ENCODE data around the gene PRAMEF1.

GRCh38 chr1:12762766-12763165, 28.4 kb upstream of the PRAMEF1 start:
- TF ChIP-seq MAFF (IDR thresholded peaks at IDR 0.05; ENCODE audit: low read depth, low read length) (no peak), PITX1 (CRISPR knock-in tag; IDR thresholded peaks at IDR 0.05) (no peak), EZH2 (conservative IDR thresholded peaks at IDR 0.05; ENCODE audit: low read depth, low read length) (no peak), CTCF (CRISPR knock-in tag; IDR thresholded peaks at IDR 0.05) (no peak), FOXP4 (CRISPR knock-in tag; IDR thresholded peaks at IDR 0.05) (no peak), ZFP36 (IDR thresholded peaks at IDR 0.05; ENCODE audit: borderline replicate concordance, low read depth, low read length, partially characterized antibody) (no peak), POLR2A (IDR thresholded peaks at IDR 0.05; ENCODE audit: insufficient read depth in 1 of 2, low read depth in 2 of 2, low read length in 2 of 2) (no peak), SIN3B (IDR thresholded peaks at IDR 0.05; ENCODE audit: low read length) (no peak), FOXM1 (CRISPR knock-in tag; IDR thresholded peaks at IDR 0.05) (no peak), REST (IDR thresholded peaks at IDR 0.05; ENCODE audit: borderline replicate concordance in 1 of 2, low read depth in 1 of 2, low read length in 2 of 2) (no peak), ZNF232 (CRISPR knock-in tag; IDR thresholded peaks at IDR 0.05; ENCODE audit: borderline replicate concordance) (no peak), KDM4B (CRISPR knock-in tag; IDR thresholded peaks at IDR 0.05) (no peak)
- TF ChIP-seq, protein P1, sequence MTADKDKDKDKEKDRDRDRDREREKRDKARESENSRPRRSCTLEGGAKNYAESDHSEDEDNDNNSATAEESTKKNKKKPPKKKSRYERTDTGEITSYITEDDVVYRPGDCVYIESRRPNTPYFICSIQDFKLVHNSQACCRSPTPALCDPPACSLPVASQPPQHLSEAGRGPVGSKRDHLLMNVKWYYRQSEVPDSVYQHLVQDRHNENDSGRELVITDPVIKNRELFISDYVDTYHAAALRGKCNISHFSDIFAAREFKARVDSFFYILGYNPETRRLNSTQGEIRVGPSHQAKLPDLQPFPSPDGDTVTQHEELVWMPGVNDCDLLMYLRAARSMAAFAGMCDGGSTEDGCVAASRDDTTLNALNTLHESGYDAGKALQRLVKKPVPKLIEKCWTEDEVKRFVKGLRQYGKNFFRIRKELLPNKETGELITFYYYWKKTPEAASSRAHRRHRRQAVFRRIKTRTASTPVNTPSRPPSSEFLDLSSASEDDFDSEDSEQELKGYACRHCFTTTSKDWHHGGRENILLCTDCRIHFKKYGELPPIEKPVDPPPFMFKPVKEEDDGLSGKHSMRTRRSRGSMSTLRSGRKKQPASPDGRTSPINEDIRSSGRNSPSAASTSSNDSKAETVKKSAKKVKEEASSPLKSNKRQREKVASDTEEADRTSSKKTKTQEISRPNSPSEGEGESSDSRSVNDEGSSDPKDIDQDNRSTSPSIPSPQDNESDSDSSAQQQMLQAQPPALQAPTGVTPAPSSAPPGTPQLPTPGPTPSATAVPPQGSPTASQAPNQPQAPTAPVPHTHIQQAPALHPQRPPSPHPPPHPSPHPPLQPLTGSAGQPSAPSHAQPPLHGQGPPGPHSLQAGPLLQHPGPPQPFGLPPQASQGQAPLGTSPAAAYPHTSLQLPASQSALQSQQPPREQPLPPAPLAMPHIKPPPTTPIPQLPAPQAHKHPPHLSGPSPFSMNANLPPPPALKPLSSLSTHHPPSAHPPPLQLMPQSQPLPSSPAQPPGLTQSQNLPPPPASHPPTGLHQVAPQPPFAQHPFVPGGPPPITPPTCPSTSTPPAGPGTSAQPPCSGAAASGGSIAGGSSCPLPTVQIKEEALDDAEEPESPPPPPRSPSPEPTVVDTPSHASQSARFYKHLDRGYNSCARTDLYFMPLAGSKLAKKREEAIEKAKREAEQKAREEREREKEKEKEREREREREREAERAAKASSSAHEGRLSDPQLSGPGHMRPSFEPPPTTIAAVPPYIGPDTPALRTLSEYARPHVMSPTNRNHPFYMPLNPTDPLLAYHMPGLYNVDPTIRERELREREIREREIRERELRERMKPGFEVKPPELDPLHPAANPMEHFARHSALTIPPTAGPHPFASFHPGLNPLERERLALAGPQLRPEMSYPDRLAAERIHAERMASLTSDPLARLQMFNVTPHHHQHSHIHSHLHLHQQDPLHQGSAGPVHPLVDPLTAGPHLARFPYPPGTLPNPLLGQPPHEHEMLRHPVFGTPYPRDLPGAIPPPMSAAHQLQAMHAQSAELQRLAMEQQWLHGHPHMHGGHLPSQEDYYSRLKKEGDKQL (CRISPR knock-in tag; IDR thresholded peaks at IDR 0.05; ENCODE audit: low read depth): no peak

Data from HepG2 (cell line).